ENCODE data around the gene SLC25A14. TPM values are rescaled to one million over a fixed set of nuclear protein-coding genes. Genes with fewer than 3 reads are reported as not detected.

Gene SLC25A14
- total RNA-seq, 1 donor from 2014 or later = 14.9 TPM

GRCh38 chrX:130413415-130413814 is 73.7 kb downstream of the SLC25A14 start:
- Histone ChIP-seq H3K27ac (no peak overlapping the region), H3K4me1 (no peaks in the 10 kb centered on the region), H3K4me3 (no peak overlapping the region), H3K9me3 (no peaks in the 10 kb centered on the region), H3K36me3 (peaks cover 4 to 18% of the 10 kb centered on the region in 2 donors), H3K27me3 (no peaks in the 10 kb centered on the region)
- DNase-seq (ENCODE audit: low spot score in 2 of 2) = no peak
- no peak for TF ChIP-seq CTCF (IDR thresholded peaks at IDR 0.05)
- intact Hi-C loops (cut with DNase I) = no loop called here

GRCh38 chrX:130414800-130415199 is 75.1 kb downstream of the SLC25A14 start:
- Histone ChIP-seq H3K27me3 (no peaks in the 10 kb centered on the region), H3K4me1 (no peaks in the 10 kb centered on the region), H3K9me3 (no peaks in the 10 kb centered on the region), H3K27ac (no peak overlapping the region), H3K36me3 (peaks cover 4 to 13% of the 10 kb centered on the region in 2 donors), H3K4me3 (no peak overlapping the region)
- intact Hi-C loops (cut with DNase I) = no loop called here
- DNase-seq (ENCODE audit: low spot score in 2 of 2) = no peak
- no peak for TF ChIP-seq CTCF (IDR thresholded peaks at IDR 0.05)

GRCh38 chrX:130415201-130415600 is 75.5 kb downstream of the SLC25A14 start:
- no peak for TF ChIP-seq CTCF (IDR thresholded peaks at IDR 0.05)
- Histone ChIP-seq H3K27ac (no peak overlapping the region), H3K36me3 (peaks cover 4 to 12% of the 10 kb centered on the region in 2 donors), H3K27me3 (no peaks in the 10 kb centered on the region), H3K4me1 (no peaks in the 10 kb centered on the region), H3K9me3 (no peaks in the 10 kb centered on the region), H3K4me3 (no peak overlapping the region)
- DNase-seq (ENCODE audit: low spot score in 2 of 2) = no peak
- intact Hi-C loops (cut with DNase I) = no loop called here

- Histone ChIP-seq H3K4me3 (no peak overlapping the region), H3K9me3 (no peaks in the 10 kb centered on the region), H3K4me1 (no peaks in the 10 kb centered on the region), H3K27ac (no peak overlapping the region), H3K27me3 (no peaks in the 10 kb centered on the region), H3K36me3 (no peaks in the 10 kb centered on the region)
- no peak for TF ChIP-seq CTCF (IDR thresholded peaks at IDR 0.05)
- DNase-seq (ENCODE audit: low spot score in 2 of 2) = no peak
- intact Hi-C loops (cut with DNase I) = no loop called here
Observed at GRCh38 chrX:130416785-130417184, 77.1 kb downstream of the SLC25A14 start.

- Histone ChIP-seq H3K27ac (no peak overlapping the region), H3K27me3 (no peaks in the 10 kb centered on the region), H3K4me1 (no peaks in the 10 kb centered on the region), H3K9me3 (no peaks in the 10 kb centered on the region), H3K36me3 (no peaks in the 10 kb centered on the region), H3K4me3 (no peak overlapping the region)
- intact Hi-C loops (cut with DNase I) = no loop called here
- no peak for TF ChIP-seq CTCF (IDR thresholded peaks at IDR 0.05)
- no peak for DNase-seq (ENCODE audit: low spot score in 2 of 2)
Observed at GRCh38 chrX:130418066-130418465, 78.3 kb downstream of the SLC25A14 start.

GRCh38 chrX:130418740-130419139 is 79.0 kb downstream of the SLC25A14 start:
- H3K36me3 ChIP-seq = no peaks in the 10 kb centered on the region
- H3K9me3 ChIP-seq = no peaks in the 10 kb centered on the region
- H3K27ac ChIP-seq = no peak overlapping the region
- intact Hi-C loops (cut with DNase I) = no loop called here
- H3K27me3 ChIP-seq = no peaks in the 10 kb centered on the region
- DNase-seq (ENCODE audit: low spot score in 2 of 2) = no peak
- no peak for TF ChIP-seq CTCF (IDR thresholded peaks at IDR 0.05)
- no peak overlapping the region for H3K4me3 ChIP-seq
- no peaks in the 10 kb centered on the region for H3K4me1 ChIP-seq

Measured in ascending aorta (tissue), 2 donors.